ENCODE results near the gene ENTREP3. TPM values are rescaled to one million over a fixed set of nuclear protein-coding genes. Genes with fewer than 3 reads are reported as not detected.

The ENTREP3 gene
- total RNA-seq, 2 donors from 2014 or later = 19.6 to 24.3 TPM

DNA sequence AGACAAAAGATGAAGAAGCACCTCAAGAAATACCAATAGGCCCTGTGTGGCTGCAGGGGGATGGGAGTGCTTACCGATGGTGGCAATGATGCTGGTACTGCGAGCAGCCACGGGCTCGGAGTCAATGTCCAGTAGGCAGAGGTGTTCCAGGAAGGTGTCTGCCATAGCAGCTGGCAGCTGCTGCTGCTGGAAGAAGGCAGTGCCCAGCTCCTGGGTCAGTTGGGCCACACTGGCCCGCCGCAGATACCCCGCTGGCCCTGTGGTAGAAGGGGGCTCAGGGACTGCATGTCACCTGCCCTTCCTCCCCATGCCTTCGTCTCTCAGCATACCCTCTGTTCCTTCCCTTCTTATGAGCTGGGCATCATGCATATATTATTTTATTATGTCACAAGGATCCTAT is 44.7 kb upstream of the ENTREP3 start:
- H3K27ac ChIP-seq = no peak overlapping the region
- no peaks in the 10 kb centered on the region for H3K9me3 ChIP-seq
- H3K4me3 ChIP-seq = no peak overlapping the region
- H3K4me1 ChIP-seq (replicated peaks) = no peaks in the 10 kb centered on the region
- TF ChIP-seq POLR2A (IDR thresholded peaks at IDR 0.05) = no peak
- no peak for TF ChIP-seq POLR2AphosphoS5 (IDR thresholded peaks at IDR 0.05)
- TF ChIP-seq, protein P1, sequence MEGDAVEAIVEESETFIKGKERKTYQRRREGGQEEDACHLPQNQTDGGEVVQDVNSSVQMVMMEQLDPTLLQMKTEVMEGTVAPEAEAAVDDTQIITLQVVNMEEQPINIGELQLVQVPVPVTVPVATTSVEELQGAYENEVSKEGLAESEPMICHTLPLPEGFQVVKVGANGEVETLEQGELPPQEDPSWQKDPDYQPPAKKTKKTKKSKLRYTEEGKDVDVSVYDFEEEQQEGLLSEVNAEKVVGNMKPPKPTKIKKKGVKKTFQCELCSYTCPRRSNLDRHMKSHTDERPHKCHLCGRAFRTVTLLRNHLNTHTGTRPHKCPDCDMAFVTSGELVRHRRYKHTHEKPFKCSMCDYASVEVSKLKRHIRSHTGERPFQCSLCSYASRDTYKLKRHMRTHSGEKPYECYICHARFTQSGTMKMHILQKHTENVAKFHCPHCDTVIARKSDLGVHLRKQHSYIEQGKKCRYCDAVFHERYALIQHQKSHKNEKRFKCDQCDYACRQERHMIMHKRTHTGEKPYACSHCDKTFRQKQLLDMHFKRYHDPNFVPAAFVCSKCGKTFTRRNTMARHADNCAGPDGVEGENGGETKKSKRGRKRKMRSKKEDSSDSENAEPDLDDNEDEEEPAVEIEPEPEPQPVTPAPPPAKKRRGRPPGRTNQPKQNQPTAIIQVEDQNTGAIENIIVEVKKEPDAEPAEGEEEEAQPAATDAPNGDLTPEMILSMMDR (IDR thresholded peaks at IDR 0.05) = no peak
- WGBS = 92% methylated on average over 6 of the region's 8 CpGs
- H3K27me3 ChIP-seq (replicated peaks; ENCODE audit: insufficient read depth) = peaks cover 5% of the 10 kb centered on the region
- no peaks in the 10 kb centered on the region for H3K36me3 ChIP-seq
- DNase-seq (ENCODE audit: low spot score) = no peak
- intact Hi-C loops (cut with DNase I) = no loop called here

DNA sequence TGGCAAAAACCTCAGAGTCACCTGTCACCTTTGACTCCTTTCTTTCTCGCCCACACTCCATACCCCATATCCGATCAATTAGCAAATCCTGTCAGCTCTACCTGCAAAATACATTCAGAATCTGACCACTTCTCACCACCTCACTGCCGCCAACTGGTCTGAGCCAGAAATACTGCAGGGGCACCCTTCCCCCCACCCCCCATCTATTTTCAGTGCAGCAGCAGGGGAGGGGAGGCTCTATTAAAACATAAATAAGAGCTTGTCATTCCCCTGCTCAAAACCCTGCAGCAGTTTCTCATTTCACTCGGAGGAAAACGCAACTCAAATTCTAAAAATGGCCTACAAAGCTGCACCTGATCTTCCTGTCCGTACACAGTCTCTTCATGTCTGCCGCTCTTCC is 42.1 kb upstream of the ENTREP3 start:
- Histone ChIP-seq H3K4me3 (no peak overlapping the region), H3K36me3 (no peaks in the 10 kb centered on the region), H3K27me3 (replicated peaks; ENCODE audit: insufficient read depth) (peaks cover 5% of the 10 kb centered on the region), H3K4me1 (replicated peaks) (no peaks in the 10 kb centered on the region), H3K9me3 (no peaks in the 10 kb centered on the region), H3K27ac (no peak overlapping the region)
- DNase-seq (ENCODE audit: low spot score) = no peak
- 72% methylated on average over 7 of the region's 7 CpGs for WGBS
- intact Hi-C loops (cut with DNase I) = no loop called here
- TF ChIP-seq, protein P1 (IDR thresholded peaks at IDR 0.05) = no peak
- TF ChIP-seq POLR2A (IDR thresholded peaks at IDR 0.05) = no peak
- TF ChIP-seq POLR2AphosphoS5 (IDR thresholded peaks at IDR 0.05) = no peak

DNA sequence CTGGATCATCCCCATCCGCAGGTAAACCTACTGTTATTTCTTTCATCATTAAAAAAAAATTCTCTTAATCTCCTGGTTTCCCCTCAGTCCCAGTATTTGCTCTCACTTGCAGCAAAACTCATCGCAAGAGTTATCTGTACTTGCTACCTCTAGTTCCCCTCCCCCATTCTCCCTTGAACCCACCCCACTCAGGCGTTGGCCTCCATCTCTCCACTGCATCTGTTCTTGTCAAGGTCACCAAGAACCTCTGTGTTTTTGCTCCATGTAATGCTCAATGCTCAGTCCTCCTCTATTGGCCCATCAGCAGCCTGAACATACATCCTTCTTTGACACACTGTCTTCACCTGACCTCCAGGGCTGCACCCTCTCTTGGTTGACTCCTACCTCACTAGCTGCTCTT is 41.4 kb upstream of the ENTREP3 start:
- WGBS = 90% methylated on average over 3 of the region's 3 CpGs
- H3K4me1 ChIP-seq (replicated peaks) = no peaks in the 10 kb centered on the region
- no peaks in the 10 kb centered on the region for H3K9me3 ChIP-seq
- H3K27ac ChIP-seq = no peak overlapping the region
- no peak for DNase-seq (ENCODE audit: low spot score)
- no peak for TF ChIP-seq POLR2A (IDR thresholded peaks at IDR 0.05)
- TF ChIP-seq POLR2AphosphoS5 (IDR thresholded peaks at IDR 0.05) = no peak
- TF ChIP-seq, protein P1 (IDR thresholded peaks at IDR 0.05) = no peak
- intact Hi-C loops (cut with DNase I) = no loop called here
- H3K4me3 ChIP-seq = no peak overlapping the region
- peaks cover 5% of the 10 kb centered on the region for H3K27me3 ChIP-seq (replicated peaks; ENCODE audit: insufficient read depth)
- H3K36me3 ChIP-seq = no peaks in the 10 kb centered on the region

DNA sequence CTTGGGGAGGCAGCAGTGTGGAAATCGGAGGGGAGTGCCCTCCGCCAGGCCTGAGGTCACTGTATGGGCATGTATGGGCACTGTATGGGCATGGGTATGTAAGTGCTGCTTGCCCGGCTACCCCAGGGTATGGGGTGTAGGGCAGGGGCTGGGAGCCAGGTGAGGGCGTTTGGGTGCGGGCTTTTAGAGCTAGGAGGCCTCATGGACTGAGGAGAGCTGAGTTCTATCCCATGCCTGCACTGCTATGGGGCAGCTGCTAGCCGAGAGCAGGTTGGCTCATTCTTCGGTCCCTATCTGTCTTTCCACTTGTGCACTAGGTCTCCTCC is 40.6 kb upstream of the ENTREP3 start:
- TF ChIP-seq POLR2A (IDR thresholded peaks at IDR 0.05) (no peak), POLR2AphosphoS5 (IDR thresholded peaks at IDR 0.05) (no peak)
- TF ChIP-seq, protein P1 (IDR thresholded peaks at IDR 0.05) = no peak
- no peaks in the 10 kb centered on the region for H3K9me3 ChIP-seq
- no peak overlapping the region for H3K4me3 ChIP-seq
- DNase-seq (ENCODE audit: low spot score) = no peak
- no peaks in the 10 kb centered on the region for H3K36me3 ChIP-seq
- intact Hi-C loops (cut with DNase I) = no loop called here
- H3K27ac ChIP-seq = no peak overlapping the region
- H3K27me3 ChIP-seq (replicated peaks; ENCODE audit: insufficient read depth) = peaks cover 5% of the 10 kb centered on the region
- H3K4me1 ChIP-seq (replicated peaks) = no peaks in the 10 kb centered on the region
- 77% methylated on average over 7 of the region's 7 CpGs for WGBS

DNA sequence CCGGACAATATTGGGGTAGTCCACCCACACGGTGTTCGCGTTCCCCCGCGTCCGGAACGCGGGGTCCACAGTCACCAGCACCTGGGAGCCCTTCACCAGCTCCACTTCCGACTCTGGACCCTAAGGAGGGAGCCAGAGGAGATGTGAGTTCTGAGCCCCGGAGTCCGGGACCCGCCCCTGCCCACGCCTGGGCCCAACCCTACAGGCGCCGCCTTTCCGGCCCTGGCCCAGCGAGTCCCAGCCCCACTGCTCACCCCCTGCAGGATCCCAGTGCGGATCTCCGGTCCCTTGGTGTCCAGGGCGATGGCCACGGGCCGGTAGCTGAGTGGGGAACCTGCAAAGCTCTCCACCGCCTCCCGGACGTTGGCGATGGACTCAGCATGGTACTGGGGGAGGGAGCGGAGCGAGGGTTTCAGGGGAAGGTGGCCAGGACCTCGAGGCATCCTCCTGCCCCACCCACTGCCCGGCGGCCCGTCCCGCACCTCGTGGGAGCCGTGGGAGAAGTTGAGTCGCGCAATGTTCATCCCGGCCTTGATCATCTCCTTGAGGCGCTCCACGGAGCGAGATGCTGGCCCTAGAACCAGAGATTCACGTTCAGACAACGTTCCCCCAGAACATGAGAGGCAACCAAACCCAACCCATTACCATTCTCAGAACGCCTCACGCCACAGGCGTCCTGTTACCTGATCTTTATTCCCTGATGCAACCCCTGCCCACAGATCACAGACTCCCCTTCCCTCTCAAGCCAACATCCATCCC is 40.1 kb upstream of the ENTREP3 start:
- Histone ChIP-seq H3K36me3 (no peaks in the 10 kb centered on the region), H3K27ac (no peak overlapping the region), H3K27me3 (replicated peaks; ENCODE audit: insufficient read depth) (peaks cover 5% of the 10 kb centered on the region), H3K4me3 (no peak overlapping the region), H3K4me1 (replicated peaks) (no peaks in the 10 kb centered on the region), H3K9me3 (no peaks in the 10 kb centered on the region)
- DNase-seq (ENCODE audit: low spot score) = no peak
- intact Hi-C loops (cut with DNase I) = no loop called here
- TF ChIP-seq POLR2A (IDR thresholded peaks at IDR 0.05) (no peak), POLR2AphosphoS5 (IDR thresholded peaks at IDR 0.05) (no peak)
- TF ChIP-seq, protein P1 (IDR thresholded peaks at IDR 0.05) = no peak
- 12% methylated on average over 33 of the region's 47 CpGs for WGBS
